Natural killer cell treated with Interleukin-12 subunit alpha and Interleukin-12 subunit beta and Interleukin-15 and Interleukin-18, amount 100 ng/mL, for 72 hours (primary cell): ENCODE results near the gene CAPN5. TPM values are rescaled to one million over a fixed set of nuclear protein-coding genes. Genes with fewer than 3 reads are reported as not detected.
A peak's percentile ranks its signal among the peaks of the same experiment; 100 is the strongest.

Experiments
- ATAC-seq, 2 donors: fragments of 150-1000 bp; cut with Tn5 transposase in 1 of 2; sonication (Bioruptor Pico), chemical (Tn5 transposase) in 1 of 2; 2 replicates each; pipeline ENCODE4 v1.10.0; 2021
- DNase-seq: peaks from one replicate; pipeline ENCODE4 v3.0.0; 2022; ENCODE audit warnings: low spot score
- H3K27ac Mint-ChIP-seq, 2 donors: 1 replicate in 1 of 2; 2 replicates in 1 of 2; pipeline ENCODE4 v1.8.0; 2022; ENCODE audit warnings: mixed read lengths in 2 of 2, mild to moderate bottlenecking in 1 of 2, moderate library complexity in 1 of 2
- H3K27me3 Mint-ChIP-seq, 2 donors: 1 replicate in 1 of 2; 2 replicates in 1 of 2; pipeline ENCODE4 v1.8.0; 2022; ENCODE audit warnings: mixed read lengths in 2 of 2
- H3K36me3 Mint-ChIP-seq: one replicate; pipeline ENCODE4 v1.8.0; 2022; ENCODE audit warnings: mixed read lengths
- H3K4me1 Mint-ChIP-seq, 2 donors: 1 replicate in 1 of 2; 2 replicates in 1 of 2; pipeline ENCODE4 v1.8.0; 2022; ENCODE audit warnings: low read depth in 2 of 2, mixed read lengths in 2 of 2, mild to moderate bottlenecking in 1 of 2
- H3K4me3 Mint-ChIP-seq: one replicate; pipeline ENCODE4 v1.8.0; 2022; ENCODE audit warnings: mixed read lengths
- H3K9me3 Mint-ChIP-seq: 2 replicates; pipeline ENCODE4 v1.8.0; 2022; ENCODE audit warnings: mixed read lengths
- total RNA-seq, 2 donors: library from RNA; stranded (reverse); gene quantifications; one replicate each; pipeline ENCODE4 v1.2.3, GENCODE V29; 2022

Gene CAPN5
- total RNA-seq, 2 donors from 2014 or later = 2.5 to 2.7 TPM

DNA sequence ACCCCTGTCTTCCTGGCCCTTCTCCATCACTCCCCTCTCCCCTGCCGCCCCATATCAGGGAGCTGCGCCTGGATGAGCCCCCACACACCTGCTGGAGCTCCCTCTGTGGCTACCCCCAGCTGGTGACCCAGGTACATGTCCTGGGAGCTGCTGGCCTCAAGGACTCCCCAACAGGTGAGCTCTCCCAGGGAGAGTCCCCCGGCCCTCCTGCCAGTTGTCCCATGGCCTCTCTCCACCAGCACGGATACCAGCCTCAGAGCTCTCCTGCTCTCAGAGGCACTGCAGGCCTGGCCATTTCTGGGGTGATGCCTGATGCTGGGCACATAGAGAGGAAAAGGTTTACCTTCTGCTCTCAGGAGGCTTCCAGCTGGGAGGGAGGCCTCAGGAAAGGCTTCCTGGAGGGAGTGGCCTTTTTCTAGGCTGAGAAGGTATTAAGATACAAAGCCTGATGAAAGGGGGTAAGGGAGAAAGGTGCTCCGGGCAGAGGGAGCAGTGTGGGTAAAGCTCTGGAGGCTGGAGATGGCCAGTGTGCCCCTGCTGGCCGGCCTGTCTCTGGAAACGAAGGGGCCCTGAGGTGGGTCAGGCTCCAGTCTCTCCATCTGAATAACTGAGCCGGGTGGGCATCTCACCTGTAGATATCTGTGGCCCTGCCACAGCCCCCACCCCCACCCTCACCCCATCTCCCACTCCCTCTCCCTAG is 55.3 kb downstream of the CAPN5 start:
- Mint-ChIP-seq H3K4me3 (no peak overlapping the region), H3K36me3 (no peaks in the 10 kb centered on the region), H3K9me3 (no peaks in the 10 kb centered on the region), H3K27ac (no peak overlapping the region), H3K27me3 (peaks cover 0 to 4% of the 10 kb centered on the region in 2 donors), H3K4me1 (peaks cover 0 to 5% of the 10 kb centered on the region in 2 donors)
- ATAC-seq = no peak
- DNase-seq = no peak

DNA sequence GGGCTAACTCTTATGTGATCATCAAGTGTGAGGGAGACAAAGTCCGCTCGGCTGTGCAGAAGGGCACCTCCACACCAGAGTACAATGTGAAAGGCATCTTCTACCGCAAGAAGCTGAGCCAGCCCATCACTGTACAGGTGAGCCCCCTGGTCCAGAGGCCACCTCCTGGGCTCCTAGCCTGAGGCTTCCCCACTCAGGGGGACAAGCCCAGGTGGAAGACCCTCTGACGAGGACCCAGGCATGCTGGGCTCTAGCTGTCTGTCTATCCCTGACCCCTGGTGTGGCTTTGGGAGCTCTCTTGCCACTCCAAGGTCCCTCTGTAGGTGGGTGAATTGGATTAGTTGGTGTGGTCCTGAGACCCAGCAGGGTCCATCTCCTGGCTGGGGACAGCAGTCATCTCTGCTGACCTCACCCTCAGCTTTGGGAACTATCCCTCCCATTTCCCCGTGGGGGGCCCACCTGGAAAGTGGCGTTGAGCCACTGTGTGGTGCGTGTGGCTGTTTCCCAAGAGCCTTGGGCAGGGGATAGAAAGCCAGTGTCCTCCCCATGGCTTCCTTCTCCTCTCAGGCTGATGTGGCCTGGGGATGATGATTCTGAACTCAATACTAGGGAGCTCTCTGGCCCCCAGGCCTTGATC is 55.9 kb downstream of the CAPN5 start:
- H3K27me3 Mint-ChIP-seq = peaks cover 0 to 4% of the 10 kb centered on the region in 2 donors
- no peaks in the 10 kb centered on the region for H3K9me3 Mint-ChIP-seq
- no peak overlapping the region for H3K4me3 Mint-ChIP-seq
- no peak for ATAC-seq
- DNase-seq = no peak
- peaks cover 0 to 5% of the 10 kb centered on the region in 2 donors for H3K4me1 Mint-ChIP-seq
- H3K27ac Mint-ChIP-seq = no peak overlapping the region
- H3K36me3 Mint-ChIP-seq = no peaks in the 10 kb centered on the region

DNA sequence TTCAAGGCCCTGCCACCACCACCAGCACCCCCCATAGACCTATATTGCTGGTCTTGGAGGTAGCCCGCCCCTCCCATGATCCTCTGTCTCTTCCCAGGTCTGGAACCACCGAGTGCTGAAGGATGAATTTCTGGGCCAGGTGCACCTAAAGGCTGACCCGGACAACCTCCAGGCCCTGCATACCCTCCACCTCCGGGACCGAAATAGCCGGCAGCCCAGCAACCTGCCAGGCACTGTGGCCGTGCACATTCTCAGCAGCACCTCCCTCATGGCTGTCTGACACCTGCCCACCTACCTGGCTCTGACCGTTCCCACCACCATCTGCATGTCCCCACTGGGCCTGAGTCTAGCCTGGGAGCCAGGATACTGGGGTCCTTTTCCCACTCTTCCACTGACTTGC is 56.8 kb downstream of the CAPN5 start:
- H3K4me1 Mint-ChIP-seq = peaks cover 0 to 5% of the 10 kb centered on the region in 2 donors
- no peaks in the 10 kb centered on the region for H3K9me3 Mint-ChIP-seq
- no peak overlapping the region for H3K4me3 Mint-ChIP-seq
- H3K27me3 Mint-ChIP-seq = peaks cover 0 to 6% of the 10 kb centered on the region in 2 donors
- no peaks in the 10 kb centered on the region for H3K36me3 Mint-ChIP-seq
- ATAC-seq = no peak
- no peak overlapping the region for H3K27ac Mint-ChIP-seq
- DNase-seq = no peak

DNA sequence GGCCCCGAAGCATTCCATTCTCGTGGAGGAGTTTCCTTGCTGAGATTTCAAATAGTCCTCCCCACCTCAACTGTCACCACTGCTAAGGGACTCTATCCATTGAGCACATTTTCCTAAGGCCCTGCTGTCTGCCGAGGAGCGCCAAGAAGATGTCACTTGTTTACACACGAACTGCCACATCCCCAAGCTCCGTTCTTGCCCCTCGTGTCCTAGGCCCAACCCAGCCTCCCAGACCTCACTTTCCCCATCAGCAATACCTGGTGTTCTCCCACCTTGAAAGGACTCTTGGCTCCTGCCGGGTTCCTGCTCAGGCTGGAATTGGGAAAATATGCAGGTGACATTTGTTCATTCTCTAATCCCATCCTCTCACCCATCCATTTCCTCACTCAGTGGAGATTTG is 57.3 kb downstream of the CAPN5 start:
- H3K27ac Mint-ChIP-seq = no peak overlapping the region
- H3K4me1 Mint-ChIP-seq = peaks cover 0 to 5% of the 10 kb centered on the region in 2 donors
- no peaks in the 10 kb centered on the region for H3K9me3 Mint-ChIP-seq
- ATAC-seq = no peak
- H3K27me3 Mint-ChIP-seq = peaks cover 0 to 8% of the 10 kb centered on the region in 2 donors
- DNase-seq = no peak
- no peaks in the 10 kb centered on the region for H3K36me3 Mint-ChIP-seq
- H3K4me3 Mint-ChIP-seq = no peak overlapping the region

DNA sequence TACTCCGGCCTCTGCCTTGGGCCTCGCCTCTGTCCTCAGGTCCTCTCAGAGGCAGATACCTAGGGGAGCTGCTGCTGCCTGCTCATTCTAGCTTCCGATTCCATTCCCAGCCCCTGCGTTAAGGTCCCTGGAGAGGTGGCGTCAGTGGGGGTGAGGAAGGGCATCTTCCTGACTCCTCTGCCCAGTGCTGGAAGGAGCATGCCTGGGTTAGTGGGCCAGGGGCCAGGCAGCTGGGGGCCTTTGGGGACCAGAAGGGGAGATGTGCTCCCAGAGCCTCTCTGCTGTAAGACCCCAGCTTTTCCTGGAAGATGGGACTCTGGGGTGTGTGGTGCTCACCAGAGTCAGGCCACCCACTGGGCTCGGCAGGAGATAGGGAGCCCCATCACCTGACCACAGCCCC is 57.7 kb downstream of the CAPN5 start:
- Mint-ChIP-seq H3K36me3 (no peaks in the 10 kb centered on the region), H3K4me3 (no peak overlapping the region), H3K9me3 (no peaks in the 10 kb centered on the region), H3K27me3 (peaks cover 0 to 9% of the 10 kb centered on the region in 2 donors), H3K27ac (no peak overlapping the region), H3K4me1 (peaks cover 0 to 5% of the 10 kb centered on the region in 2 donors)
- no peak for ATAC-seq
- DNase-seq = no peak

DNA sequence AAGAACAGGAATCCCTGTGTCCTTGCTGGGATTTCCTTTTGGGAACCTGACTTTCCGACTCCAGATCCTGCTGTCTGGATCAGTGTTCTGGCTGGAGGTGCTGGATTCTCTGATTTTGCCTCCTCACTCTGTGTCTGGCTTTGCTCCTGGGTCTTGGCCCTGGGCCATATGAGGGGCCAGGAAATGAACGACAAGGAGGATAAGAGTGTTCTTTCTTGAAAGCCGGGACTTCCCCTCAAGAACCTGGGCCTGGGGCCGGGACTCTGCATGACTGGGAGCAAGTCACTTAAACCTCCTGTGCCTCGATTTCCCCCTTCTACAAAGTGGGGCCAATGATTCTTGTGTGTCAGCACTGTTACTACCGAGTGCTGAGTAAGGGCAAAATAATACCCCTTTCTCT is 58.4 kb downstream of the CAPN5 start:
- no peak for ATAC-seq
- no peaks in the 10 kb centered on the region for H3K9me3 Mint-ChIP-seq
- peaks cover 0 to 5% of the 10 kb centered on the region in 2 donors for H3K4me1 Mint-ChIP-seq
- H3K27ac Mint-ChIP-seq = no peak overlapping the region
- no peak for DNase-seq
- H3K36me3 Mint-ChIP-seq = no peaks in the 10 kb centered on the region
- peaks cover 0 to 11% of the 10 kb centered on the region in 2 donors for H3K27me3 Mint-ChIP-seq
- H3K4me3 Mint-ChIP-seq = no peak overlapping the region

DNA sequence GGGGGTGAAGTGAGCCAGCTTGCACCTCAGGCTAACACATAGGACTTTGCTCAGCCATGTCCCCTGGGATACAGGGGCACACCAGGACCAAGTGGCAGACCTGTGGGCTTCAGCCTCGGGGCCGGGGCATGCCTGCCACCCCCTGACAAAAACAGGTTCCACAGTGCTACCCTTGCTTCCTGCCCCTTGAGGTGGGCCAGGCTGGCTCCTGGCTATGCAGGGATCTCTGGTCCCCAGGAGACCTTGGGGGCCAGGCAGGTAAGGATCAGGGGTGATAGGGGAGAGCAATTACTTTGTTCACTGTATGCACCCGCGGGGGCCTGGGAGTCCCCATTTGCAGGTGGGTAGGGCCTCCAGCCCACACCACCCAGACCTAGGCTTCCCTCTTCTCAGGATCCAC is 58.9 kb downstream of the CAPN5 start:
- no peak overlapping the region for H3K4me3 Mint-ChIP-seq
- H3K9me3 Mint-ChIP-seq = no peaks in the 10 kb centered on the region
- DNase-seq (no peak), ATAC-seq (no peak)
- no peak overlapping the region for H3K27ac Mint-ChIP-seq
- H3K4me1 Mint-ChIP-seq = peaks cover 0 to 5% of the 10 kb centered on the region in 2 donors
- peaks cover 0 to 11% of the 10 kb centered on the region in 2 donors for H3K27me3 Mint-ChIP-seq
- no peaks in the 10 kb centered on the region for H3K36me3 Mint-ChIP-seq

DNA sequence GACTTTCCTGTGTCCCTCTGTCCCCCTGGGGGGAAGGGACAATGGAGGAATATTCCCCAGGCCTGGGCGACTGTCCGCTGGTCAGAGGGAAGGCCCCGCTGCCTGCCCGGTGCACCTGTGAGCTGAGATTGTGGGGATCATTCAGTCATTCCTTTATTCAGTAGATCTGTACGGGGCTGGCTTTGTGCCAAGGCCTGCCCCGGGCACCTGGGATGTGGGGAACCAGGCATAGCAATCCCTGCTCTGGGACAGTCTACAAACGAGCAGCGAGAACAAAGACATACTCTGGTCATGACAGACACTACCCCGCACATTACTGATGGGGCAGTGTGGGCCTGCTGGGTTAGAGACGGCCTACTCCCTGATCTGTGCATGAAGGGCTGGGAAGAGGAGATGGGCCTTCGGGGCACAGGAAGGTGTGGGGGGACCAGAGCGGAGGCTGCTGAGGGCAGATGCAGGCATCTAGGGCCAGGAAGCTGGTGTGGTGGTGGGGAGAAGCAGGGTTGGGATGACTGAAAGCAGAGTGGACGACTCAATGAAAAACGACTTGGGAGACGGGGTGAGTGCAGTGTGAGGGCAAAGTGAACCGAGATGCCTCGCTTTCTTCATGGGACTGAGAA is 59.5 kb downstream of the CAPN5 start:
- no peak for ATAC-seq
- Mint-ChIP-seq H3K27me3 (peaks cover 0 to 11% of the 10 kb centered on the region in 2 donors), H3K9me3 (no peaks in the 10 kb centered on the region), H3K4me3 (no peak overlapping the region), H3K36me3 (no peaks in the 10 kb centered on the region), H3K4me1 (no peaks in the 10 kb centered on the region), H3K27ac (no peak overlapping the region)
- DNase-seq = no peak

DNA sequence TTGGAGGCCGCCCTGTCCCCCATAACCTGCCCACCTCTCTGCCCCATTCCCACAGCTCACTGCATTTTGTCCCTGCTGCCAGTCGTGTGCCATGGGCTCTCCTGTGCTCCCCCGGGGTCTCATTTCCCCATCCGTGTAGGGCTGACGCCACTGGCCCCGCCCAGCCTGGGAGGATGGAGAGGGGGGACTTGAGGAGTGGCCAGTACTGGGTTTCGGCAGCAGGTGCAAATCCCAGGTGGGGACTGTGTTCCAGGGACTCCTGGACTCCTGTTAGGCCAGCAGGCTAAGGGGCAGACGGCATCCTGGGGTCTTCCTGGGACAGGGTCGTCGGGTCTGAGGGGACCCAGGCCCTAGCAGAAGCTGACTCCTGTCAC is 60.1 kb downstream of the CAPN5 start:
- ATAC-seq = no peak
- no peaks in the 10 kb centered on the region for H3K9me3 Mint-ChIP-seq
- peaks cover 0 to 11% of the 10 kb centered on the region in 2 donors for H3K27me3 Mint-ChIP-seq

DNA sequence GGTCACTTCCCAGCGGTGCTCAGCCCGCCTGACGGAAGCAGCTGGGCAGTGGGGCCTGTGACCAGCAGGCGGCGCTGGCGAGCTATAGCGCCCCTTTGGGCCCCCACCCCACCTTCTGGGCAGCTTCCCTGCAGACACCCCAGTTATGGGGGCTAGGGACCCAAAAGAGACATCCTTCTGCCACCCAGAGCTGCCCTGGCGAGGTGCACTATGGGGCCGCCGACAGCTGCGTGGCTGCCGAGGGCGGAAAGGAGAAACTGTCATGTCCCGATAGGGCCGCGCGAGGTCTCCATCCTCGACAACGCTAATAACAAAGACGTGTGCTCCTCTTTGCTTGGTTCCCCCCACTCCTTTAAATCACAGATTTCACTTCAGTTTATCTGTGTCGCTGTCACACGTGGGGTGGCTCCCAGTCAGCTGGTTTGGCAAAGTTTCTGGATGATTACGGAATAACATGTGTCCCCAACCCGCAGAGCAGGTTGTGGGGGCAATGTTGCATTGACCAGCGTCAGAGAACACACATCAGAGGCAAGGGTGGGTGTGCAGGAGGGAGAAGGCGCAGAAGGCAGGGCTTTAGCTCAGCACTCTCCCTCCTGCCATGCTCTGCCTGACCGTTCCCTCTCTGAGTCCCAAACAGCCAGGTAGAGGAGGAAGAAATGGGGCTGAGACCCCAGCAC is 60.6 kb downstream of the CAPN5 start:
- Mint-ChIP-seq H3K36me3 (no peaks in the 10 kb centered on the region), H3K9me3 (no peaks in the 10 kb centered on the region), H3K27ac (no peak overlapping the region), H3K4me1 (no peaks in the 10 kb centered on the region), H3K27me3 (peaks cover 0 to 11% of the 10 kb centered on the region in 2 donors), H3K4me3 (no peak overlapping the region)
- ATAC-seq = peak; percentile 56 to 76
- DNase-seq = peak; percentile 67

More for the DNA sequence above, 60.1 kb downstream of the CAPN5 start:
- no peaks in the 10 kb centered on the region for H3K4me1 Mint-ChIP-seq
- no peak overlapping the region for H3K4me3 Mint-ChIP-seq
- no peaks in the 10 kb centered on the region for H3K36me3 Mint-ChIP-seq
- DNase-seq = no peak
- no peak overlapping the region for H3K27ac Mint-ChIP-seq

DNA sequence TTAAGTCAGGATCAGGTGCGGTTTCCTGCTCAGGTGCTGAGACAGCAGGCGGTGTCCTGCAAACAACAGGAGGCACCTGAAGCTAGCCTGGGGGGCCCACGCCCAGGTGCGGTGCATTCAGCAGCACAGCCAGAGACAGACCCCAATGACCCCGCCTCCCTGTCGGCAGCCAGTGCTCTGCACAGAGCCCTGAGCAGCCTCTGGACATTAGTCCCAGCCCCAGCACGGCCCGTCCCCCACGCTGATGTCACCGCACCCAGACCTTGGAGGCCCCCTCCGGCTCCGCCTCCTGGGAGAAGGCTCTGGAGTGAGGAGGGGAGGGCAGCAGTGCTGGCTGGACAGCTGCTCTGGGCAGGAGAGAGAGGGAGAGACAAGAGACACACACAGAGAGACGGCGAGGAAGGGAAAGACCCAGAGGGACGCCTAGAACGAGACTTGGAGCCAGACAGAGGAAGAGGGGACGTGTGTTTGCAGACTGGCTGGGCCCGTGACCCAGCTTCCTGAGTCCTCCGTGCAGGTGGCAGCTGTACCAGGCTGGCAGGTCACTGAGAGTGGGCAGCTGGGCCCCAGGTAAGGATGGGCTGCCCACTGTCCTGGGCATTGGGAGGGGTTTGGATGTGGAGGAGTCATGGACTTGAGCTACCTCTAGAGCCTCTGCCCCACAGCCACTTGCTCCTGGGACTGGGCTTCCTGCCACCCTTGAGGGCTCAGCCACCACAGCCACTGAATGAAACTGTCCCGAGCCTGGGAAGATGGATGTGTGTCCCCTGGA is 61.3 kb downstream of the CAPN5 start, which contains the start of gene MYO7A:
TSS of gene MYO7A (plus strand) at position 327 of the 772 bp plus-strand sequence. CDS start 2,389 bp downstream, outside the sequence.
- no peaks in the 10 kb centered on the region for H3K36me3 Mint-ChIP-seq
- no peaks in the 10 kb centered on the region for H3K9me3 Mint-ChIP-seq
- H3K4me1 Mint-ChIP-seq = no peaks in the 10 kb centered on the region
- ATAC-seq (no peak), DNase-seq (no peak)
- H3K4me3 Mint-ChIP-seq = no peak within 1 kb of the TSS
- peaks cover 0 to 11% of the 10 kb centered on the region in 2 donors for H3K27me3 Mint-ChIP-seq
- H3K27ac Mint-ChIP-seq = no peak within 1 kb of the TSS

DNA sequence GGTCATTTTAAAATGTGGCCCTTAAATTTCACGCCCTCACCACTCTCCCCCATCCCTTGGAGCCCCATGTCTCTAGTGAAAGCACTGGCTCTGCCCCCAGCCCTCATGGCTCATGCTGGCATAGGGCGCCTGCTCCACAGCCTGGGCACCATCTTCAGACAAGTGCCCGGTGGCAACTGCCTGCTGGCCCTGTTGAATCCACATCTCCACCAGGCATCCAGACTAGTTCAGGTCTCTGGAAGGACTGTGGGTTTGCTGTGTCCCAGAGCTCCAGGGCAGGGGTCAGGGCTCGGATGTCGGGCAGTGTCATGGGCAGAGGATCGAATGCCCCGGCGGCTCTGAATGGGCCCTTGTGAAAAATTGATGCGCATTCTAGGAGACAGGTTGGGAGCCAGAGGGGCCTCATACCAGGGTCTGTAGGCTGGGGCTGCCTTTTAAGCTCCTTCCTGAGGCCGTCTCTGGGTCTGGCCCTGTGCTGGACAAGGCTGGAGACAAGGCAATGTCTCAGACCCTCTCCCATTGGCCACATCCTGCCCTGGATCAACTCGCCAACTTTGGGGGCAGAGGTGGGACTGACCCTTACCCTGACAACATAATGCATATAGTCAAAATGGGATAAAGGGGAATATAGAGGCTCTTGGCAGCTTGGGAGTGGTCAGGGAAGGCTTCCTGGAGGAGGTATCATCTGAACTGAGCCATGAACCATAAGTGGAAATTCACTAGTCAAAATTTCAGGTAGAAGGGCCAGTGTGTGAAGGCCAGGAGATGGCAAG is 62.5 kb downstream of the CAPN5 start:
- DNase-seq (no peak), ATAC-seq (no peak)
- no peak overlapping the region for H3K27ac Mint-ChIP-seq
- peaks cover 0 to 11% of the 10 kb centered on the region in 2 donors for H3K27me3 Mint-ChIP-seq
- H3K9me3 Mint-ChIP-seq = no peaks in the 10 kb centered on the region
- no peaks in the 10 kb centered on the region for H3K36me3 Mint-ChIP-seq
- no peaks in the 10 kb centered on the region for H3K4me1 Mint-ChIP-seq
- H3K4me3 Mint-ChIP-seq = no peak overlapping the region
